GM12874 (cell line): ENCODE measurements around the gene TEX36.

Experiments used
- CTCF ChIP-seq: IDR thresholded peaks from 2 replicates; pipeline ENCODE4 v1.5.1; 2011; ENCODE audit warnings: low read depth, mild to moderate bottlenecking, control low read depth, low read length, moderate library complexity; ENCODE audit not compliant: insufficient read depth

The TEX36 gene

GRCh38 chr10:125609859-125610258 lies 73.1 kb downstream of the TEX36 start:
- TF ChIP-seq CTCF: no peak

GRCh38 chr10:125608474-125608873 lies 74.5 kb downstream of the TEX36 start:
- no peak for TF ChIP-seq CTCF

- TF ChIP-seq CTCF: no peak
Observed at GRCh38 chr10:125607689-125608290, 75.2 kb downstream of the TEX36 start.

- no peak for TF ChIP-seq CTCF
Observed at GRCh38 chr10:125606414-125607010, 76.5 kb downstream of the TEX36 start.
